GM18951 (cell line): ENCODE measurements around the gene A4GALT.
"Not testable (repeated sequence)": the region's sequence is repeated elsewhere in the genome, so short reads cannot be mapped to it uniquely, and the experiment has no call there.

ENCODE experiments used
- POLR2A ChIP-seq: IDR thresholded peaks from 4 replicates; pipeline ENCODE4 v1.6.1; 2011; ENCODE audit warnings: mild to moderate bottlenecking; ENCODE audit not compliant: insufficient read length, insufficient read depth; ENCODE audit errors: extremely low read depth
- in situ Hi-C: fragments of 300-500 bp; cut with MboI; formaldehyde crosslinking; loops from one replicate; pipeline ENCODE4 v1.12.0; 2022; ENCODE audit warnings: low sequenced_read_pairs, mixed read lengths, inconsistent platforms; ENCODE audit not compliant: unreplicated experiment

A4GALT gene

GRCh38 chr22:42670921-42671709, 49.6 kb downstream of the A4GALT start:
- TF ChIP-seq POLR2A = no peak
- in situ Hi-C loops = no loop called here

GRCh38 chr22:42670046-42670445, 50.6 kb downstream of the A4GALT start:
- in situ Hi-C loops = no loop called here
- TF ChIP-seq POLR2A = no peak

- in situ Hi-C loops = not testable (repeated sequence)
These were observed 54.3 kb downstream of the A4GALT start for GRCh38 chr22:42666393-42666792.

- in situ Hi-C loops = no loop called here
- TF ChIP-seq POLR2A = peak; percentile 48
These were observed 55.5 kb downstream of the A4GALT start for GRCh38 chr22:42664976-42665831.

- peak; percentile 45 for TF ChIP-seq POLR2A
- in situ Hi-C loops = no loop called here
These were observed 58.5 kb downstream of the A4GALT start for GRCh38 chr22:42661985-42662831.

GRCh38 chr22:42656578-42656977, 64.1 kb downstream of the A4GALT start:
- no peak for TF ChIP-seq POLR2A
- in situ Hi-C loops = no loop called here

GRCh38 chr22:42655693-42656092, 65.0 kb downstream of the A4GALT start:
- in situ Hi-C loops = no loop called here
- no peak for TF ChIP-seq POLR2A

GRCh38 chr22:42654436-42655073, 66.1 kb downstream of the A4GALT start:
- in situ Hi-C loops = no loop called here

GRCh38 chr22:42653999-42654398, 66.7 kb downstream of the A4GALT start:
- in situ Hi-C loops = no loop called here
- no peak for TF ChIP-seq POLR2A

More at GRCh38 chr22:42654436-42655073, 66.1 kb downstream of the A4GALT start:
- TF ChIP-seq POLR2A = no peak

GRCh38 chr22:42651134-42651533, 69.5 kb downstream of the A4GALT start:
- no peak for TF ChIP-seq POLR2A
- in situ Hi-C loops = no loop called here

GRCh38 chr22:42649246-42650099, 71.2 kb downstream of the A4GALT start, which contains the start of gene CYB5R3:
Gene CYB5R3, minus strand, starts transcription at chr22:42649392. Its CDS starts 77 bp downstream, at chr22:42649315.
- in situ Hi-C loops = loop anchor here (25.0 kb wide), 1 partner anchor 388 kb away; no protein-coding TSS in a partner anchor
- peak; percentile 70 for TF ChIP-seq POLR2A
